Measurements from ENCODE around the gene RNF13.

- TF ChIP-seq CTCF (IDR thresholded peaks at IDR 0.05) (no peak), POLR2A (IDR thresholded peaks at IDR 0.05) (no peak), POLR2AphosphoS5 (IDR thresholded peaks at IDR 0.05) (no peak)
Observed at GRCh38 chr3:149809699-149810098, 3.3 kb upstream of the RNF13 start.

All from breast epithelium (tissue), 3 donors.